ENCODE measurements around the gene ZYG11B.

- TF ChIP-seq, protein P1, sequence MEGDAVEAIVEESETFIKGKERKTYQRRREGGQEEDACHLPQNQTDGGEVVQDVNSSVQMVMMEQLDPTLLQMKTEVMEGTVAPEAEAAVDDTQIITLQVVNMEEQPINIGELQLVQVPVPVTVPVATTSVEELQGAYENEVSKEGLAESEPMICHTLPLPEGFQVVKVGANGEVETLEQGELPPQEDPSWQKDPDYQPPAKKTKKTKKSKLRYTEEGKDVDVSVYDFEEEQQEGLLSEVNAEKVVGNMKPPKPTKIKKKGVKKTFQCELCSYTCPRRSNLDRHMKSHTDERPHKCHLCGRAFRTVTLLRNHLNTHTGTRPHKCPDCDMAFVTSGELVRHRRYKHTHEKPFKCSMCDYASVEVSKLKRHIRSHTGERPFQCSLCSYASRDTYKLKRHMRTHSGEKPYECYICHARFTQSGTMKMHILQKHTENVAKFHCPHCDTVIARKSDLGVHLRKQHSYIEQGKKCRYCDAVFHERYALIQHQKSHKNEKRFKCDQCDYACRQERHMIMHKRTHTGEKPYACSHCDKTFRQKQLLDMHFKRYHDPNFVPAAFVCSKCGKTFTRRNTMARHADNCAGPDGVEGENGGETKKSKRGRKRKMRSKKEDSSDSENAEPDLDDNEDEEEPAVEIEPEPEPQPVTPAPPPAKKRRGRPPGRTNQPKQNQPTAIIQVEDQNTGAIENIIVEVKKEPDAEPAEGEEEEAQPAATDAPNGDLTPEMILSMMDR (IDR thresholded peaks at IDR 0.05) = no peak
- no peak for TF ChIP-seq POLR2A (IDR thresholded peaks at IDR 0.05)
Measured at GRCh38 chr1:52867087-52867863, 141.0 kb downstream of the ZYG11B start.

Data from gastroesophageal sphincter (tissue), 3 donors.